Progenitor cell of endocrine pancreas (in vitro differentiated cells): ENCODE results near the gene NCOA1. TPM values are rescaled to one million over a fixed set of nuclear protein-coding genes. Genes with fewer than 3 reads are reported as not detected.
"Not testable (repeated sequence)": the region's sequence is repeated elsewhere in the genome, so short reads cannot be mapped to it uniquely, and the experiment has no call there.

ENCODE experiments used
- DNase-seq: peaks from one replicate; pipeline ENCODE4 v3.0.0; 2021; ENCODE audit warnings: low spot score; ENCODE audit not compliant: unreplicated experiment
- H3K27ac Mint-ChIP-seq: 2 replicates; pipeline ENCODE4 v1.8.0; 2021; ENCODE audit warnings: mild to moderate bottlenecking, moderate library complexity, mixed read lengths
- H3K27me3 Mint-ChIP-seq: 2 replicates; pipeline ENCODE4 v1.8.0; 2021; ENCODE audit warnings: mixed read lengths
- H3K36me3 Mint-ChIP-seq: 2 replicates; pipeline ENCODE4 v1.8.0; 2022; ENCODE audit warnings: mixed read lengths; ENCODE audit not compliant: insufficient read depth
- H3K4me1 Mint-ChIP-seq: 2 replicates; pipeline ENCODE4 v1.8.0; 2021; ENCODE audit warnings: low read depth, mixed read lengths
- H3K4me3 Mint-ChIP-seq: 2 replicates; pipeline ENCODE4 v1.8.0; 2021; ENCODE audit warnings: low read depth, mild to moderate bottlenecking, moderate library complexity, mixed read lengths
- H3K9me3 Mint-ChIP-seq: 2 replicates; pipeline ENCODE4 v1.8.0; 2021; ENCODE audit warnings: low read depth, mixed read lengths
- total RNA-seq: library from RNA; stranded (reverse); gene quantifications from 2 replicates; pipeline ENCODE4 v1.2.1, GENCODE V29; 2021
- TF ChIP-seq, protein P1 (sequence below): fragments of 200-600 bp; sonication (generic); IDR thresholded peaks from one replicate; pipeline ENCODE4 v1.5.0; 2021; ENCODE audit warnings: antibody characterized with exemption, mild to moderate bottlenecking; ENCODE audit not compliant: unreplicated experiment

The NCOA1 gene
- total RNA-seq, 1 donor from 2014 or later = 32.3 TPM

DNA sequence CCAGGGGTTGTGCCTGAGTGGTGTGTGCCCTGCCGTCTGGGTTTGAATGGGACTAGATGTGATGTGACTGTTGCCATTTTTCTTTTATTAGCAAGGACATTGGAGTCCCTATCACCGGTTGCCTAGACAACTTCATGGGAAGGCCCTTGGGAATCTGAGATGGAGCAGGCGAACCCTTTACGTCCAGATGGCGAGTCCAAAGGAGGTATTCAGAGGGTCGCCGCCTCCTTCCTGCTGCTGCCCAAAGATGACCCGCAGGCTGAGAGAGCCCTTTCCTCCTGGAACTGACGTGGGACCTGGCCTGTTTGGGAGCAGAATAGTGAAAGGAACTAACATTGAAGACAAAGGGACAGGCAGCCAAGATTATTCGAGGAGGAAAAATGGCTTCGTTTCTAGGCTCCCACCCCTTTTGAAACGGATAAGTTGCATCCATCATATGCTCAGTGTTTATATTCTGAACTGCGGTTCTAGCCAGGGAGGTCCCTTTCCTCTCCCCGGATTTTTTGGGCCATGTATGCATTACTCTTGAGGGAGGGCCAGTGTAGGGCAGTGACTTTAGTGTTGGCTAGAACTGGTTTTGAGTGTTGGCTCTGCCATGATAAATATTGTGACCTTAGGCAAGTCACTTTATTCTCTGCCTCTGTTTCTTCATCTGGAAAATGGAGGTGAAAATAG lies 302.8 kb downstream of the NCOA1 start:
- peak overlapping the region; percentile 99 for H3K4me3 Mint-ChIP-seq
- peaks cover 16% of the 10 kb centered on the region for H3K4me1 Mint-ChIP-seq
- H3K36me3 Mint-ChIP-seq = peaks cover 15% of the 10 kb centered on the region

DNA sequence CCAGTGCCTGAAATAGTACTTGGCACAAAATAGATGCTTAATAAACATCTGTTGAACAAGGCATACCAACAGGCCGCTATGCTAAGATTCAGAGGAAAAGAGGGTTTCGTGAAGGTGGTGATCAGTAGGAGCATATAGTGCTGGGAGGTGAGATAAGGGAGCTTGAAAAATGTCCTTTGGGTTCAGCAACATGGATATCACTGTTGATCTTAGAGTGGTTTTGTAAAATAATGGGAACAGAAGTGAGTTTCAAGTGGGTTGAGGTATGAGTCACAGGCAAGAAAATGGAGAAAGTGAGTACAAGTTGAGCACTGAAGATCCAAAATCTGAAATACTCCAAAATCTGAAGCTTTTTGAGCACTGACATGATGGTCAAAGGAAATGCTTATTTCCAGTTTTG lies 306.6 kb downstream of the NCOA1 start:
- H3K27me3 Mint-ChIP-seq = no peaks in the 10 kb centered on the region
- H3K4me3 Mint-ChIP-seq = no peak overlapping the region
- no peak overlapping the region for H3K27ac Mint-ChIP-seq
- H3K36me3 Mint-ChIP-seq = peaks cover 38% of the 10 kb centered on the region
- peaks cover 12% of the 10 kb centered on the region for H3K4me1 Mint-ChIP-seq
- peaks cover 8% of the 10 kb centered on the region for H3K9me3 Mint-ChIP-seq
- TF ChIP-seq, protein P1, sequence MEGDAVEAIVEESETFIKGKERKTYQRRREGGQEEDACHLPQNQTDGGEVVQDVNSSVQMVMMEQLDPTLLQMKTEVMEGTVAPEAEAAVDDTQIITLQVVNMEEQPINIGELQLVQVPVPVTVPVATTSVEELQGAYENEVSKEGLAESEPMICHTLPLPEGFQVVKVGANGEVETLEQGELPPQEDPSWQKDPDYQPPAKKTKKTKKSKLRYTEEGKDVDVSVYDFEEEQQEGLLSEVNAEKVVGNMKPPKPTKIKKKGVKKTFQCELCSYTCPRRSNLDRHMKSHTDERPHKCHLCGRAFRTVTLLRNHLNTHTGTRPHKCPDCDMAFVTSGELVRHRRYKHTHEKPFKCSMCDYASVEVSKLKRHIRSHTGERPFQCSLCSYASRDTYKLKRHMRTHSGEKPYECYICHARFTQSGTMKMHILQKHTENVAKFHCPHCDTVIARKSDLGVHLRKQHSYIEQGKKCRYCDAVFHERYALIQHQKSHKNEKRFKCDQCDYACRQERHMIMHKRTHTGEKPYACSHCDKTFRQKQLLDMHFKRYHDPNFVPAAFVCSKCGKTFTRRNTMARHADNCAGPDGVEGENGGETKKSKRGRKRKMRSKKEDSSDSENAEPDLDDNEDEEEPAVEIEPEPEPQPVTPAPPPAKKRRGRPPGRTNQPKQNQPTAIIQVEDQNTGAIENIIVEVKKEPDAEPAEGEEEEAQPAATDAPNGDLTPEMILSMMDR = no peak
- no peak for DNase-seq

More for the DNA sequence above, 302.8 kb downstream of the NCOA1 start:
- Mint-ChIP-seq H3K27ac (peak overlapping the region; percentile 100), H3K9me3 (no peaks in the 10 kb centered on the region), H3K27me3 (no peaks in the 10 kb centered on the region)
- TF ChIP-seq, protein P1 = no peak
- no peak for DNase-seq

DNA sequence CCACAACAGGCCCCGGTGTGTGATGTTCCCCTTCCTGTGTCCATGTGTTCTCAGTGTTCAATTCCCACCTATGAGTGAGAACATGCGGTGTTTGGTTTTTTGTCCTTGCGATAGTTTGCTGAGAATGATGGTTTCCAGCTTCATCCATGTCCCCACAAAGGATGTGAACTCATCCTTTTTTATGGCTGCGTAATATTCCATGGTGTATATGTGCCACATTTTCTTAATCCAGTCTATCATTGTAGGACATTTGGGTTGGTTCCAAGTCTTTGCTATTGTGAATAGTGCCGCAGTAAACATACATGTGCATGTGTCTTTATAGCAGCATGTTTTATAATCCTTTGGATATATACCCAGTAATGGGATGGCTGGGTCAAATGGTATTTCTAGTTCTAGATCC lies 309.4 kb downstream of the NCOA1 start:
- Mint-ChIP-seq H3K9me3 (peaks cover 17% of the 10 kb centered on the region), H3K36me3 (peaks cover 62% of the 10 kb centered on the region)
- not testable (repeated sequence) for H3K4me1 Mint-ChIP-seq, H3K4me3 Mint-ChIP-seq, H3K27ac Mint-ChIP-seq, DNase-seq, H3K27me3 Mint-ChIP-seq

DNA sequence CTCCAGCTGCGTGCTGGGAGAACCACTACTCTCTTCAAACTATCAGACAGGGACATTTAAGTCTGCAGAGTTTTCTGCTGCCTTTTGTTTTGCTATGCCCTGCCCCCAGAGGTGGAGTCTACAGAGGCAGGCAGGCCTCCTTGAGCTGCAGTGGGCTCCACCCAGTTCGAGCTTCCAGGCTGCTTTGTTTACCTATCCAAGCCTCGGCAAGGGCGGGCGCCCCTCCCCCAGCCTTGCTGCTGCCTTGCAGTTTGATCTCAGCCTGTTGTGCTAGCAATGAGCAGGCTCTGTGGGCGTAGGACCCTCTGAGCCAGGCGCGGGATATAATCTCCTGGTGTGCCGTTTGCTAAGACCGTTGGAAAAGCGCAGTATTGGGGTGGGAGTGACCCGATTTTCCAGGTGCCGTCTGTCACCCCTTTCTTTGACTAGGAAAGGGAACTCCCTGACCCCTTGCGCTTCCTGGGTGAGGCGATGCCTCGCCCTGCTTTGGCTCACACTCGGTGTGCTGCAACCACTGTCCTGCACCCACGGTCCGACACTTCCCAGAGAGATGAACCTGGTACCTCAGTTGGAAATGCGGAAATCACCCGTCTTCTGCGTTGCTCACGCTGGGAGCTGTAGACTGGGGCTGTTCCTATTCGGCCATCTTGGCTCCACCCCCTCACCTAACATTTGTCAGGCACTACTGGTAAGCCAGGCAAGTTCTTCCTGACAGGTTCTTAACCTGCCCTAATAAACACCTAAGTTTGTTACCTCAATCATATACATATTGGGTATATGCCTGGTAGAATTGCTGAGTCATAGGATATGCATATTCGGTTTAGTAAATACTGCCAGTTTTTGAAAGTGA lies 315.0 kb downstream of the NCOA1 start:
- peaks cover 21% of the 10 kb centered on the region for H3K9me3 Mint-ChIP-seq
- not testable (repeated sequence) for H3K4me3 Mint-ChIP-seq, H3K4me1 Mint-ChIP-seq, DNase-seq, H3K27ac Mint-ChIP-seq, H3K27me3 Mint-ChIP-seq
- peaks cover 49% of the 10 kb centered on the region for H3K36me3 Mint-ChIP-seq

DNA sequence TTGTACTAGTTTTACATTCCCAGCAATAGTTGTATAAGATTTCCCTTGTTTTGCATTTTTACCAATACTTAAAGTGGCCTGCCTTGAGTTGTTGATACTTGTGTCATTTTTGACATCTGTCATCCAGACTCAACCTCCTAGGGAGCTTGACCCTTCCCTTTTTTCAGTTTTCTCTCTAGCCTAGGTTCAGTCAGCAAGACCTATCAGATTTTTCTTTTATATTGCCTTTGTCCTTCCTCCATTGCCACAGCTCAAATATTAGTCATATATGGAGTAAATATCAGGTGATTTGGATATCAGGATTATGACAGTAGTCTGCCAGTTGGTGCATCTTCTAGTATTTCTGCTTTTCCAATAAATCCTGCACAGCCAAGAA lies 315.6 kb downstream of the NCOA1 start:
- Mint-ChIP-seq H3K4me3 (no peak overlapping the region), H3K4me1 (no peaks in the 10 kb centered on the region), H3K9me3 (peaks cover 20% of the 10 kb centered on the region), H3K27ac (no peak overlapping the region), H3K27me3 (no peaks in the 10 kb centered on the region), H3K36me3 (peaks cover 45% of the 10 kb centered on the region)
- no peak for DNase-seq
- TF ChIP-seq, protein P1 = no peak

DNA sequence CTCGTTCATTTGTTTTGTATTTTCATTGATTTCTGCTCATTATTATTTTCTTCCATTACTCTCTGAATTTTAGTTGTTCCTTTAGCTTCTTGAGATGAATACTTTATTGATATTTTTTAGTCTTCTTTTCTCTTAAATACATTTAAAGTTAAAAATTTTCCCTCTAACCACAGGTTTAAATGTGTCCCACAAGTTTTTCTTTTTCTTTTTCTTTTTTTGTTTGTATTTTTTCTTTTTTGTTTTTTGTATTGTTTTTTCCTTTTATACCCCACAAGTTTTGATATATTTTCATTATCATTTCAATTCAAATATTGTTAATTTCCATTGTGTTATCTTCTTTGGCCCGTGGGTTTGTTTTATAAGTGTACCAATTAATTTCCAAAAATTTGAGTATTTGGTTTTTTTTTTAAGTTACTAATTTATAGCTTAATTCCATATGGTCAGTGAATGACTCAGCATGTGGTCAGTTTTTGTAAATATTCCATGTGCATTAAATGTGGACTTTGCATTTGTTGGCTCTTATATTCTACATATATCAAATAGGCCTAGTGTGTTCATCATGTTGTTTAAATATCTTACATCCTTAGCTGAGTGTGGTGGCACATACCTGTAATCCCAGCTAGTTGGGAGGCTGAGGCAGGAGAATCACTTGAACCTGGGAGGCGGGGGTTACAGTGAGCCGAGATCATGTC lies 318.4 kb downstream of the NCOA1 start:
- peaks cover 30% of the 10 kb centered on the region for H3K36me3 Mint-ChIP-seq
- H3K4me1 Mint-ChIP-seq = peaks cover 5% of the 10 kb centered on the region
- H3K4me3 Mint-ChIP-seq = no peak overlapping the region
- DNase-seq = no peak
- H3K27ac Mint-ChIP-seq = no peak overlapping the region
- TF ChIP-seq, protein P1 = no peak
- no peaks in the 10 kb centered on the region for H3K27me3 Mint-ChIP-seq
- peaks cover 12% of the 10 kb centered on the region for H3K9me3 Mint-ChIP-seq
